ENCODE measurements around the gene TRMT2A.

Gene TRMT2A

DNA sequence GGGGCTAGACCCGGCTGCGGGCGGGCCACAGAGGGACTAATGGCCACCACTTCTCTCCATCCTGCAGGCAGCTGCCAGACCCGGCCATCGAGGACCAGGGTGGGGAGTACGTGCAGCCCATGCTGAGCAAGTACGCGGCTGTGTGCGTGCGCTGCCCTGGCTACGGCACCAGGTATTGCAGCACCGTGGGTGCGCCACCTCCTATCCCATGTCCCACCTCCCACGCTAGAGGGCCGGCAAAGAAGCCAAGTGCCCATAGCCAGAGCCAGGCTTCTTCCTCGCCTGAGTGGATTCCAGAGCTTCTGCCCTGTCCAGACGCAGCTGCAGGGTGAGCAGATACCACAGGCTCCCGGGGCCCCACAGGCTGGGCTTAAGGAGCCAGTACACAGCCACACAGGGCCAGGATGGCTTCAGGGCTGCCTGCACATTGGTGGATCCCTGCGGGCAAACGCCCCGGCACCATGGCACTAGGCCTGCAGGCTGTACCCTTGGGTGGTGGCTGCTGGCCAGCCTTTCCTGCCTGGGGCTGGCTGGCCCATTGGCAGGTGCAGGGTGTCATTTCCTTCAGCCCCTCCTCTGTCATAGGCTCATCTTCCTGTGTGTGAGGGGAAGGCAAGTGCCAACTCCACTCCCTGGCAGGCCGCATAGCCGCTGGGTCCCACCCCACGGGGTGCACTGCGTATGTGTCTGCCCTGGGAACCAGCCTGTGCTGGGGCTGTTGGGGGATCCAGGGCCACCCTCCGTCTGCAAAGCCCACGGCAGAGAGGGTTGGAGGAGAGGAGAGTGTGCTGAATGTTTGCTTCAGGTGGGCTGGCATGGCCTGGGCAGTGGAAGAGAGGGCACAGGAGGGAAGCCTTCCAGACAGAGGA lies 53.5 kb downstream of the TRMT2A start:
- no peak for DNase-seq (ENCODE audit: low spot score)

DNA sequence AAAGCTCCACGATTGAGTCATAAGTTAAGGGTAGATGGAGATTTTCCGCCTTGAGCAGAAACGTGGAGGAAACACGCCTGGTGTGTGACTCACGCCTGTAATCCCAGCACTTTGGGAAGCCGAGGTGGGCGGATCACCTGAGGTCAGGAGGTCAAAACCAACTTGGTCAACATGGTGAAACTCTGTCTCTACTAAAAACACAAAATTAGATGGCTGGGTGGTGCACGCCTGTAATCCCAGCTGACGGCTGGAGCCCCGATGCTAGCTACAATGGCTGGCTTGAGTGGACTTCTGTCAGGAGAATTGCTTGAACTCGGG lies 54.3 kb downstream of the TRMT2A start:
- DNase-seq (ENCODE audit: low spot score), result no peak

DNA sequence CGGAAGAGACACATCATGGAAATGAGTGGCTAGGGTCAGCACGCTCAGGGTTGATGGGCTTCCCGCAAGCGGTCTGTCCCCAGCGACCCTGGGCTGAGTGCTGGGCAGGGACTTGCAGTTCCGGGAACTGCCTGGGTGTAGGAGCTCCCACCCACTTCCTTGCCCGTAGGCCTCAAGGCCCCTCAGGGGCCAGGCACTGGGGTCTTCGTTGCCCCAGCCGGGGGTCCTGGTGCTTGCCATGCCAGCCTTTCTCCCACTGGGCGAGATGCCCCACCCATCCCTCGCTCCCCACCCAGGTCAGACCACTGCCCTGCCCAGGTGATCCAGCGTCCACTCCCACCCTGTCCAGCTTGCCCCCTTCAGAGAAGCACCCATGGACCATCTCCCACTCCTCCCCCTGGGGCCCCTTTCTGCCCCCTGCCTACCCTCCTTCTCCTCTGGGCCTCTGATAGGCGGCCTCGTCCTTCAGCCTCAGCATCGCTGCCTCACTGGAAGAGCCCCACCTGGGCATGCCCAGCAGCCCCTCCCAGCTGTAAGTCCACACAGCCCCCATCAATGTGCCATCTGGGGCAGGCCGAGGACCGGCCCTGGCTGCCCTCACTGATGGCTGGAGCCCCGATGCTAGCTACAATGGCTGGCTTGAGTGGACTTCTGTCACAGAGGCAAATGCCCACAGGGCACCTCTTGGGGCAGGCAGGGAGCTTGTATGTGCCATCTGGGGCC lies 54.8 kb downstream of the TRMT2A start:
- no peak for DNase-seq (ENCODE audit: low spot score)

All from NAMALWA (cell line).